Transverse colon (tissue), 4 donors: ENCODE results near the gene TAC3. TPM values are rescaled to one million over a fixed set of nuclear protein-coding genes. Genes with fewer than 3 reads are reported as not detected.

ENCODE experiments used
- DNase-seq: peaks from one replicate; pipeline ENCODE4 v3.0.0-alpha.2; 2019
- H3K27ac ChIP-seq, 4 donors: fragments of 200-600 bp; sonication (generic); 2 replicates each; pipeline ENCODE4 v1.5.1; 2016 to 2018; ENCODE audit warnings: inconsistent platforms in 4 of 4
- H3K27me3 ChIP-seq: fragments of 200-600 bp; sonication (generic); 2 replicates; pipeline ENCODE4 v1.5.1; 2017; ENCODE audit warnings: inconsistent platforms
- H3K36me3 ChIP-seq, 4 donors: fragments of 200-600 bp; sonication (generic); 2 replicates each; pipeline ENCODE4 v1.5.1; 2017 to 2019; ENCODE audit warnings: inconsistent platforms in 4 of 4
- H3K4me1 ChIP-seq, 4 donors: fragments of 200-600 bp; sonication (generic); 2 replicates each; pipeline ENCODE4 v1.5.1; 2017 to 2020; ENCODE audit warnings: inconsistent platforms in 4 of 4
- H3K4me3 ChIP-seq, 4 donors: fragments of 200-600 bp; sonication (generic); 1 replicate in 1 of 4; 2 replicates in 3 of 4; pipeline versions ENCODE4 v1.5.1 to v1.6.1; 2017 to 2019; ENCODE audit warnings: inconsistent platforms in 4 of 4
- H3K9me3 ChIP-seq, 2 donors: fragments of 200-600 bp; sonication (generic); 2 replicates each; pipeline ENCODE4 v1.5.1; 2017 to 2019; ENCODE audit warnings: inconsistent platforms in 2 of 2
- CTCF ChIP-seq, 5 experiments: fragments of 200-600 bp in 3 of 5; fragments of 450-650 bp in 2 of 5; sonication (generic) in 3 of 5; IDR thresholded peaks; 1 replicate in 2 of 5; 2 replicates in 3 of 5; pipeline ENCODE4 v1.5.1; 2016 to 2017; ENCODE audit warnings: antibody characterized with exemption in 5 of 5, inconsistent platforms in 3 of 5, mild to moderate bottlenecking in 2 of 5, moderate library complexity in 1 of 5
- EP300 ChIP-seq: sonication (generic); formaldehyde crosslinking; IDR thresholded peaks from one replicate; pipeline ENCODE4 v1.6.1; 2017; ENCODE audit warnings: antibody characterized with exemption, low read depth
- POLR2A ChIP-seq: fragments of 450-650 bp; IDR thresholded peaks from one replicate; pipeline ENCODE4 v1.6.1; 2016; ENCODE audit warnings: antibody characterized with exemption, mild to moderate bottlenecking, moderate library complexity
- POLR2AphosphoS5 ChIP-seq, 3 donors: sonication (generic); formaldehyde crosslinking; IDR thresholded peaks; one replicate each; pipeline ENCODE4 v1.6.1; 2016; ENCODE audit warnings: antibody characterized with exemption in 3 of 3
- WGBS, 2 donors: methylation state at CpG; one replicate each; pipeline ENCODE4 v1.1.5; 2018; ENCODE audit warnings: low coverage in 1 of 2; 5-methylcytosine and 5-hydroxymethylcytosine counted together
- in situ Hi-C, 4 donors: fragments of 200-750 bp; cut with MboI; loops; one replicate each; pipeline versions ENCODE4 v1.15.0 to v1.15.1; 2017; ENCODE audit warnings: low sequenced_read_pairs in 3 of 4, low pct_ligation_motif_present in 1 of 4, low pct_unique_long_range_greater_than_20kb in 1 of 4
- intact Hi-C: fragments of 100-400 bp; cut with DNase I; formaldehyde crosslinking; loops from one replicate; pipeline ENCODE4 v1.15.1; 2023; ENCODE audit warnings: low total_unique reads
- total RNA-seq, 4 donors: library from RNA; depleted of rRNA; stranded (reverse); fragments of >200 nt; gene quantifications; one replicate each; pipeline ENCODE4 v1.1.0, GENCODE V29; 2016

Gene TAC3
- total RNA-seq, 4 donors from 2014 or later, result 2.5 to 47.1 (median 9.2) TPM; not detected in 1

DNA sequence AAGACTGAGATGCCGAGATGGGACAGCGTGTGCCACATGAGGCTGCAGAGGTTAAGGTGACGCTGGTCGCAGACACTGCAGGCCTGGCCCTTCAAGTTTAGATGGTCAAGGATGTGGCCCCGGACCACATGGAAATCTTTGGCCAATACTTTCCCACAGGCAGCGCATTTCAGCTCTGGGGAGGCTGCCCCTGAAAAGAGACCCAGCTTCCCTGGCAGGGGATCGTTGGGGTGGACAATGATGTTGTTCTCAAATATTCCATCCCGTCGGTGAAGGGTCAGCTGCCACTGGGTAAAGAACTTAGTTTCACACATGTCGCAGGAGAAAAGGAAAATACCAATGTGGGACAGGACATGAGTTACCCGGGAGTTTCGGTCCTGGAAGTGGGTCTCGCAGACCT, 12.9 kb downstream of the TAC3 start:
- Histone ChIP-seq H3K27me3 (no peaks in the 10 kb centered on the region), H3K4me3 (no peak overlapping the region), H3K36me3 (peaks cover 0 to 9% (median 4%) of the 10 kb centered on the region in 4 donors), H3K9me3 (no peaks in the 10 kb centered on the region), H3K4me1 (peaks cover 11 to 42% (median 29%) of the 10 kb centered on the region in 4 donors), H3K27ac (no peak overlapping the region)
- WGBS, 2 donors, result 92% methylated on average over 13 of the region's 13 CpGs; no CpG with 5 or more reads in 1 of the 2 donors
- intact Hi-C loops (loop anchor here (10.0 kb wide), 1 partner anchor 181 kb away; no protein-coding TSS in a partner anchor), in situ Hi-C loops (loop anchor here in 2 of 4 donors (10.0 kb wide), 2 partner anchors 51 to 61 kb away; partner anchors contain the start of gene MYO1A (in 1 of the 2))
- DNase-seq, result no peak
- no peak for TF ChIP-seq POLR2AphosphoS5 (IDR thresholded peaks at IDR 0.05)
- no peak for TF ChIP-seq CTCF (IDR thresholded peaks at IDR 0.05)
- no peak for TF ChIP-seq EP300
- TF ChIP-seq POLR2A, result no peak

GRCh38 chr12:57001448-57001906, 14.9 kb downstream of the TAC3 start:
- TF ChIP-seq CTCF (IDR thresholded peaks at IDR 0.05) (peak; percentile 67 to 80 (median 71)), POLR2AphosphoS5 (IDR thresholded peaks at IDR 0.05) (no peak), EP300 (no peak), POLR2A (no peak)
- WGBS, 2 donors, result 17 to 25% methylated on average over 5 to 13 of the region's 13 CpGs
- DNase-seq, result peak; percentile 80
- Histone ChIP-seq H3K27me3 (no peaks in the 10 kb centered on the region), H3K4me1 (peaks cover 6 to 32% (median 20%) of the 10 kb centered on the region in 4 donors), H3K36me3 (peaks cover 0 to 9% (median 4%) of the 10 kb centered on the region in 4 donors), H3K4me3 (no peak overlapping the region), H3K27ac (no peak overlapping the region), H3K9me3 (no peaks in the 10 kb centered on the region)
- intact Hi-C loops, result loop anchor here (10.0 kb wide), 1 partner anchor 183 kb away; no protein-coding TSS in a partner anchor
- in situ Hi-C loops, result loop anchor here in 2 of 4 donors (10.0 kb wide), 2 partner anchors 53 to 63 kb away; partner anchors contain the start of gene MYO1A (in 1 of the 2)

DNA sequence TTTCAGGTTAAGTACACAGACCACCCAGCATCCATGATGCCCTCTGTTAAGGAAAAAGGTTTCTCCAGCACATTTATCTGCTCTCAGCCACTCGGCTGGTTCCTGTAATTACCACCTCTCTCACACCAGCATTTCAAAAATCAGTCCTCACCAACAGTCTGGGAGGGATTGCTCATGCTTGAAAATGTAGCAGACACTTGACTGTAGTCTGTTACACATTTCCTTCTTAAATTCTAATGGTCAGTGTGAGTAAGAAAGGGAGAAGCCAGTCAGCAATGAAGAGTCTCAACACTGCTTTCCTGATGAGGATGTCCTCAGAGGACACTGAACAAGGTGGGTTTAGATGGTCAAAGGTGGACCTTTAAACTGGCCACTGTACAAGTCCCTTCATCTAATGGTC, 15.9 kb downstream of the TAC3 start:
- Histone ChIP-seq H3K9me3 (no peaks in the 10 kb centered on the region), H3K4me1 (peaks cover 6 to 28% (median 15%) of the 10 kb centered on the region in 4 donors), H3K27me3 (no peaks in the 10 kb centered on the region), H3K27ac (no peak overlapping the region), H3K36me3 (peaks cover 0 to 9% (median 4%) of the 10 kb centered on the region in 4 donors), H3K4me3 (no peak overlapping the region)
- in situ Hi-C loops (loop anchor here in 2 of 4 donors (10.0 kb wide), 2 partner anchors 54 to 64 kb away; partner anchors contain the start of gene MYO1A (in 1 of the 2)), intact Hi-C loops (loop anchor here (10.0 kb wide), 1 partner anchor 184 kb away; no protein-coding TSS in a partner anchor)
- DNase-seq, result no peak
- WGBS, 2 donors, result 54 to 67% methylated on average over 1 of the region's 1 CpG
- TF ChIP-seq EP300, result no peak
- no peak for TF ChIP-seq POLR2A
- no peak for TF ChIP-seq POLR2AphosphoS5 (IDR thresholded peaks at IDR 0.05)

- WGBS, 2 donors, result 81% methylated on average over 4 of the region's 4 CpGs; no CpG with 5 or more reads in 1 of the 2 donors
- no peak for TF ChIP-seq POLR2A
- TF ChIP-seq EP300, result no peak
- no peak for TF ChIP-seq CTCF (IDR thresholded peaks at IDR 0.05)
- no peak for TF ChIP-seq POLR2AphosphoS5 (IDR thresholded peaks at IDR 0.05)
- intact Hi-C loops, result no loop called here
Measured at GRCh38 chr12:56999456-56999855, 16.9 kb downstream of the TAC3 start.

More at GRCh38 chr12:56999456-56999855, 16.9 kb downstream of the TAC3 start:
- H3K27me3 ChIP-seq, result no peaks in the 10 kb centered on the region
- peaks cover 6 to 19% (median 10%) of the 10 kb centered on the region in 4 donors for H3K4me1 ChIP-seq
- H3K9me3 ChIP-seq, result no peaks in the 10 kb centered on the region
- no peak for DNase-seq
- no peak overlapping the region for H3K27ac ChIP-seq
- peaks cover 0 to 9% (median 4%) of the 10 kb centered on the region in 4 donors for H3K36me3 ChIP-seq
- in situ Hi-C loops, result loop anchor here in 1 of 4 donors (10.0 kb wide), 1 partner anchor 245 kb away; the partner anchor contains the start of gene PRIM1
- no peak overlapping the region for H3K4me3 ChIP-seq
